PFSK-1 (cell line): ENCODE measurements around the gene PDGFC.

ENCODE experiments used
- FOXP2 ChIP-seq: optimal IDR thresholded peaks from 2 replicates; pipeline ENCODE3; 2011; ENCODE audit warnings: borderline replicate concordance, control low read depth, inconsistent platforms; ENCODE audit not compliant: insufficient read depth; ENCODE audit errors: extremely low read length, extremely low read depth
- POLR2AphosphoS5 ChIP-seq: IDR thresholded peaks from 2 replicates; pipeline ENCODE4 v1.6.1; 2012; ENCODE audit warnings: low read depth, mild to moderate bottlenecking, control low read depth, low read length, moderate library complexity
- SIN3A ChIP-seq: IDR thresholded peaks from 2 replicates; pipeline ENCODE4 v1.6.1; 2012; ENCODE audit warnings: mild to moderate bottlenecking, low read length, moderate library complexity, borderline replicate concordance; ENCODE audit not compliant: insufficient read depth
- TAF1 ChIP-seq: IDR thresholded peaks from 2 replicates; pipeline ENCODE4 v1.6.1; 2012; ENCODE audit warnings: low read length, control low read depth, borderline replicate concordance; ENCODE audit not compliant: insufficient read depth
- TF ChIP-seq, protein P1 (sequence below), 2 experiments: IDR thresholded peaks; 2 replicates each; pipeline versions ENCODE4 v1.6.1 to v1.8.0; 2011 to 2012; ENCODE audit warnings: low read depth in 2 of 2, low read length in 2 of 2, control low read depth in 1 of 2, inconsistent platforms in 1 of 2, mild to moderate bottlenecking in 1 of 2, moderate library complexity in 1 of 2; ENCODE audit not compliant: insufficient read depth in 1 of 2

The PDGFC gene

GRCh38 chr4:156956826-156957368 lies 14.7 kb downstream of the PDGFC start:
- TF ChIP-seq, protein P1, sequence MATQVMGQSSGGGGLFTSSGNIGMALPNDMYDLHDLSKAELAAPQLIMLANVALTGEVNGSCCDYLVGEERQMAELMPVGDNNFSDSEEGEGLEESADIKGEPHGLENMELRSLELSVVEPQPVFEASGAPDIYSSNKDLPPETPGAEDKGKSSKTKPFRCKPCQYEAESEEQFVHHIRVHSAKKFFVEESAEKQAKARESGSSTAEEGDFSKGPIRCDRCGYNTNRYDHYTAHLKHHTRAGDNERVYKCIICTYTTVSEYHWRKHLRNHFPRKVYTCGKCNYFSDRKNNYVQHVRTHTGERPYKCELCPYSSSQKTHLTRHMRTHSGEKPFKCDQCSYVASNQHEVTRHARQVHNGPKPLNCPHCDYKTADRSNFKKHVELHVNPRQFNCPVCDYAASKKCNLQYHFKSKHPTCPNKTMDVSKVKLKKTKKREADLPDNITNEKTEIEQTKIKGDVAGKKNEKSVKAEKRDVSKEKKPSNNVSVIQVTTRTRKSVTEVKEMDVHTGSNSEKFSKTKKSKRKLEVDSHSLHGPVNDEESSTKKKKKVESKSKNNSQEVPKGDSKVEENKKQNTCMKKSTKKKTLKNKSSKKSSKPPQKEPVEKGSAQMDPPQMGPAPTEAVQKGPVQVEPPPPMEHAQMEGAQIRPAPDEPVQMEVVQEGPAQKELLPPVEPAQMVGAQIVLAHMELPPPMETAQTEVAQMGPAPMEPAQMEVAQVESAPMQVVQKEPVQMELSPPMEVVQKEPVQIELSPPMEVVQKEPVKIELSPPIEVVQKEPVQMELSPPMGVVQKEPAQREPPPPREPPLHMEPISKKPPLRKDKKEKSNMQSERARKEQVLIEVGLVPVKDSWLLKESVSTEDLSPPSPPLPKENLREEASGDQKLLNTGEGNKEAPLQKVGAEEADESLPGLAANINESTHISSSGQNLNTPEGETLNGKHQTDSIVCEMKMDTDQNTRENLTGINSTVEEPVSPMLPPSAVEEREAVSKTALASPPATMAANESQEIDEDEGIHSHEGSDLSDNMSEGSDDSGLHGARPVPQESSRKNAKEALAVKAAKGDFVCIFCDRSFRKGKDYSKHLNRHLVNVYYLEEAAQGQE (IDR thresholded peaks at IDR 0.05; ENCODE audit: insufficient read depth in 1 of 2, low read depth in 2 of 2, low read length in 2 of 2): no peak
- TF ChIP-seq TAF1: 0 out of 2 replicates have a peak, but pooled peaks have one; percentile 21

- no peak for TF ChIP-seq FOXP2
- no peak for TF ChIP-seq TAF1
- TF ChIP-seq SIN3A: no peak
- TF ChIP-seq, protein P1 (IDR thresholded peaks at IDR 0.05; ENCODE audit: insufficient read depth in 1 of 2, low read depth in 2 of 2, low read length in 2 of 2): no peak
- no peak for TF ChIP-seq POLR2AphosphoS5
These were observed 15.2 kb downstream of the PDGFC start for GRCh38 chr4:156956359-156956758.

GRCh38 chr4:156954587-156954986 lies 17.0 kb downstream of the PDGFC start:
- TF ChIP-seq TAF1 (no peak), POLR2AphosphoS5 (no peak), FOXP2 (no peak), SIN3A (no peak)
- TF ChIP-seq, protein P1 (IDR thresholded peaks at IDR 0.05; ENCODE audit: insufficient read depth in 1 of 2, low read depth in 2 of 2, low read length in 2 of 2): no peak

DNA sequence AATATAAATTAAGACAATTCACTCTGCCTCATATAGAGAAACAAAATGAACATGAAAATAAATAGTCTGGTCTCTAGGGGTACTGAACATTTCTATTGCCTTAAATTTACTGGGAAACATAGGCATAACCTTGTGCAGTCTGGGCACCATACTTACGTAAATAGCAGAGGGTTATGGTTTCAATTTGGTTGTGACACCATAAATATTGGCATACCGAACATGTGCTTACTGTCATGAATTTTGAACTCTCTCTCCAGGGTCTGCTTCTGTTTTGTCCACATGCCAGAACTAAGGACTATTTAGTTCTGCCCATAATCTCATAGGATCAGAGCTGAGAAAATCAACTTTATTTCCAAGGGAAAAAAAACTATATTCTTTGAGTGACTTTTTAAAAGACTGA lies 17.6 kb downstream of the PDGFC start:
- TF ChIP-seq FOXP2 (no peak), SIN3A (no peak; the same call in 1 of the 2 replicates), POLR2AphosphoS5 (no peak), TAF1 (no peak)
- TF ChIP-seq, protein P1 (IDR thresholded peaks at IDR 0.05; ENCODE audit: insufficient read depth in 1 of 2, low read depth in 2 of 2, low read length in 2 of 2): no peak

GRCh38 chr4:156953001-156953400 lies 18.6 kb downstream of the PDGFC start:
- TF ChIP-seq SIN3A (no peak), TAF1 (no peak), POLR2AphosphoS5 (no peak), FOXP2 (no peak)
- TF ChIP-seq, protein P1 (IDR thresholded peaks at IDR 0.05; ENCODE audit: insufficient read depth in 1 of 2, low read depth in 2 of 2, low read length in 2 of 2): no peak
